Muscle of leg (tissue), 11 donors: ENCODE measurements around the gene ABCF2. TPM values are rescaled to one million over a fixed set of nuclear protein-coding genes. Genes with fewer than 3 reads are reported as not detected.

Experiments used
- DNase-seq: peaks from one replicate; pipeline ENCODE4 v3.0.0; 2013
- H3K27ac ChIP-seq: one replicate; pipeline ENCODE4 v1.5.1; 2013; ENCODE audit warnings: mild to moderate bottlenecking, low read length, control low read depth
- H3K27me3 ChIP-seq: one replicate; pipeline ENCODE4 v1.6.1; 2013; ENCODE audit warnings: low read length; ENCODE audit not compliant: control insufficient read depth, insufficient read depth
- H3K36me3 ChIP-seq: one replicate; pipeline ENCODE4 v1.6.1; 2013; ENCODE audit warnings: low read length; ENCODE audit not compliant: control insufficient read depth, insufficient read depth
- H3K4me1 ChIP-seq: one replicate; pipeline ENCODE4 v1.6.1; 2013; ENCODE audit warnings: low read length; ENCODE audit not compliant: control insufficient read depth, insufficient read depth
- H3K4me3 ChIP-seq: one replicate; pipeline ENCODE4 v1.5.1; 2013; ENCODE audit warnings: low read length, control low read depth
- H3K9me3 ChIP-seq: replicated peaks from 2 replicates; pipeline ENCODE4 v1.6.1; 2013; ENCODE audit warnings: low read depth, low read length; ENCODE audit not compliant: control insufficient read depth
- WGBS: methylation state at CpG from one replicate; pipeline ENCODE4 v1.1.5; 2013; ENCODE audit warnings: missing lambda C conversion rate; ENCODE audit not compliant: insufficient coverage; 5-methylcytosine and 5-hydroxymethylcytosine counted together
- polyA plus RNA-seq, 8 donors: library from polyadenylated mRNA; unstranded; fragments of 120-200 nt; gene quantifications; one replicate each; pipeline versions ENCODE4 v1.2.1 to v1.2.3, GENCODE V29; 2013; ENCODE audit warnings: inconsistent platforms in 1 of 8, low replicate concordance in 1 of 8; ENCODE audit not compliant: insufficient read length in 8 of 8, insufficient read depth in 1 of 8
- total RNA-seq: library from RNA; stranded (reverse); fragments of 120-200 nt; gene quantifications from one replicate; pipeline ENCODE4 v1.2.4, GENCODE V29; 2013

ABCF2 gene
- total and polyA plus RNA-seq, 9 donors, result 17.3 to 21.1 (median 18.5) TPM

- Histone ChIP-seq H3K36me3 (peaks cover 26% of the 10 kb centered on the region), H3K9me3 (no peaks in the 10 kb centered on the region), H3K4me1 (peaks cover 3% of the 10 kb centered on the region), H3K27ac (no peak overlapping the region), H3K4me3 (no peak overlapping the region), H3K27me3 (peaks cover 23% of the 10 kb centered on the region)
- no peak for DNase-seq
- WGBS, result 94% methylated on average over 6 of the region's 6 CpGs
Observed at GRCh38 chr7:151209588-151209987, 17.4 kb downstream of the ABCF2 start.

DNA sequence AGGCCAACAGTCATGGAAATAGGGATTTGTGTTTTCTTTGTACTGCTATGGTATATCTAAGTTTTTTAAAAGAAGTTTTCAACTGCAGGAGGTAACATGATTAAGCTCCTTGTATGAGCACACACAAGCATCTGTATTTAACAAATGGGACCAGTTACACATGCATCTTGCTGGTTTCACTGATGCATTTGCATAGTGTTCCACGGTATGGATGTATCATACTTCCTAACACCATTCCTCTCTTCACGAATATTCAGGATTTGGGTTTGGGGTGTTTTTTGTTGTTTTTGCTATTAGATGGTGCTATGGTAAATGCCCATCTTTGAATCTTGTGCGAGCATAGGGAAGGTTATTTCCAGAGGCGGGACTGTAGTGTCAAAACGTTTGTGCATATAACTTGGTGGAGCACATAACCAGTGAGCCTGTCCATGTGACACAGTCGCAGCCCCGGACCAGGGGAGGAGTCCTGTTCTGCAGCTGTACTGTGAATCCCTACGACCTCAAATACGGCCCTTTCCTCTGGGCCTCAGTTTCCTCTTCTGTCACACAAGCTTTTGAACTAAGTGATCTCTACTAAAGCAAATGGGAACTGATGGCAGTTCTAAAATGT is 18.6 kb downstream of the ABCF2 start:
- no peak overlapping the region for H3K27ac ChIP-seq
- H3K36me3 ChIP-seq, result peaks cover 14% of the 10 kb centered on the region
- H3K4me3 ChIP-seq, result no peak overlapping the region
- DNase-seq, result no peak
- peaks cover 3% of the 10 kb centered on the region for H3K4me1 ChIP-seq
- H3K9me3 ChIP-seq, result no peaks in the 10 kb centered on the region
- 87% methylated on average over 3 of the region's 9 CpGs for WGBS
- H3K27me3 ChIP-seq, result peaks cover 35% of the 10 kb centered on the region

GRCh38 chr7:151207804-151208203 is 19.2 kb downstream of the ABCF2 start:
- H3K27ac ChIP-seq, result no peak overlapping the region
- peaks cover 41% of the 10 kb centered on the region for H3K27me3 ChIP-seq
- H3K4me1 ChIP-seq, result peaks cover 3% of the 10 kb centered on the region
- H3K9me3 ChIP-seq, result no peaks in the 10 kb centered on the region
- 69% methylated on average over 12 of the region's 12 CpGs for WGBS
- no peak overlapping the region for H3K4me3 ChIP-seq
- H3K36me3 ChIP-seq, result peaks cover 8% of the 10 kb centered on the region
- no peak for DNase-seq

GRCh38 chr7:151207315-151207714 is 19.7 kb downstream of the ABCF2 start:
- 45% methylated on average over 7 of the region's 9 CpGs for WGBS
- peaks cover 3% of the 10 kb centered on the region for H3K36me3 ChIP-seq

GRCh38 chr7:151206914-151207313 is 20.1 kb downstream of the ABCF2 start:
- DNase-seq, result no peak
- Histone ChIP-seq H3K4me3 (no peak overlapping the region), H3K36me3 (no peaks in the 10 kb centered on the region), H3K4me1 (peaks cover 3% of the 10 kb centered on the region), H3K27me3 (peaks cover 44% of the 10 kb centered on the region), H3K27ac (no peak overlapping the region), H3K9me3 (no peaks in the 10 kb centered on the region)
- 46% methylated on average over 5 of the region's 9 CpGs for WGBS

More at GRCh38 chr7:151207315-151207714, 19.7 kb downstream of the ABCF2 start:
- H3K4me3 ChIP-seq, result no peak overlapping the region
- no peak for DNase-seq
- no peak overlapping the region for H3K27ac ChIP-seq
- peaks cover 44% of the 10 kb centered on the region for H3K27me3 ChIP-seq
- H3K4me1 ChIP-seq, result peaks cover 3% of the 10 kb centered on the region
- H3K9me3 ChIP-seq, result no peaks in the 10 kb centered on the region

GRCh38 chr7:151205730-151206129 is 21.3 kb downstream of the ABCF2 start:
- WGBS, result no CpG with 5 or more reads among the region's 6 CpGs
- Histone ChIP-seq H3K27ac (no peak overlapping the region), H3K4me1 (peaks cover 3% of the 10 kb centered on the region), H3K36me3 (no peaks in the 10 kb centered on the region), H3K9me3 (no peaks in the 10 kb centered on the region), H3K4me3 (no peak overlapping the region), H3K27me3 (peaks cover 44% of the 10 kb centered on the region)
- DNase-seq, result no peak

DNA sequence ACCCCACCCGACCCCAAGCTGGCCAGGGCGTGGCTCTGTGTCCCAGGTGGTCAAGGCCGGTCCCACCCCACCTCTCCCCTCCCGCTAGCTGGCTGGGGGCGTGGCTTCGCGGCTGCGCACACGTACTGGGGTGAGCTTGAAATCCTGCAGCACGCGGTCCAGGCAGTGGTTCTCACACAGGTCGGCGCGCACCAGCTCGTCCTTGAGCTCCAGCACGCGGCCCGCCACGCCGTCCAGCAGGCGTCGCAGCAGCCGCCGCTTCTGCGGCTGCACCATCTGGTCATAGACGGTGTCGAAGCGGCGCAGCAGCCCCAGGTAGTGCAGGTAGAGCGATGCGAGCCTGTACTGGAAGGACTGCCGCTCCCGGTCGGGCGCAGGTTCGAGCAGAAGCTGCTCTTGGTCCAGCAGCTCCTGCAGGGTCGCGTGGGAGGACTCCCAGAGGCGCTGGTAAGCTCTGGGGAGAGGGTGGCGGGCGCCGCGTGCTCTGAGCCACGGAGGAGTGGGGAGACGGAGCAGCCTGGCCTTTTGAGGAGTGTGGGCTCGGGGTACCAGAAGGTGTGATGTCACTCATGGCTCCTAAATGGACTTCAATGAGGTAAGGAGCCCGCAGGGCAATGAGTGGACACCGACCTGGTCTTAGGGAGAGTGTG is 22.5 kb downstream of the ABCF2 start:
- Histone ChIP-seq H3K4me1 (peaks cover 10% of the 10 kb centered on the region), H3K9me3 (no peaks in the 10 kb centered on the region), H3K27ac (no peak overlapping the region), H3K27me3 (peaks cover 44% of the 10 kb centered on the region), H3K4me3 (no peak overlapping the region), H3K36me3 (no peaks in the 10 kb centered on the region)
- 62% methylated on average over 45 of the region's 48 CpGs for WGBS
- DNase-seq, result no peak

- H3K27me3 ChIP-seq, result peaks cover 43% of the 10 kb centered on the region
- H3K27ac ChIP-seq, result no peak overlapping the region
- H3K9me3 ChIP-seq, result no peaks in the 10 kb centered on the region
- 92% methylated on average over 8 of the region's 9 CpGs for WGBS
- no peaks in the 10 kb centered on the region for H3K36me3 ChIP-seq
- no peak overlapping the region for H3K4me3 ChIP-seq
- peaks cover 13% of the 10 kb centered on the region for H3K4me1 ChIP-seq
- DNase-seq, result no peak
Observed at GRCh38 chr7:151202836-151203235, 24.2 kb downstream of the ABCF2 start.

DNA sequence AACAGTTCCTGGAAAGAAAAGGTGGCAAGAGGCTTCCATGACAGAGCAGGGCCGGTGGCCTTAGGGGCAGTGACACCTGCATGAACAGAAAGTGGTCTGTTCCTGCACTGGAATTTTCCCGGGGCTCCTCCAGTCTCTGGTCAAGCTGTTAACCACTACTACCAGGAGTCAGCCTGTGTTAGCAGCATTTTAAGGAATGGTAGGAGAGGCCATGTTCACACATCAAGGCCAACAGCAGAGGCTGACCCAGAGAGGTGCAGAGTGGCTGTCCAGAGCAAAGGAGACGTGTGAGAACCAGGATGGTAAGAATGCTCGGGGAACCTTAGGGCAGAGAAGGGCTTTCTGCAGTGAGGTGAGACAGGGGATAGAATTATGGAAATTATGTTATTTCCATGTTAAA is 25.3 kb downstream of the ABCF2 start:
- Histone ChIP-seq H3K9me3 (no peaks in the 10 kb centered on the region), H3K4me3 (no peak overlapping the region), H3K36me3 (no peaks in the 10 kb centered on the region), H3K27me3 (peaks cover 38% of the 10 kb centered on the region), H3K27ac (no peak overlapping the region), H3K4me1 (peaks cover 13% of the 10 kb centered on the region)
- 70% methylated on average over 4 of the region's 4 CpGs for WGBS
- no peak for DNase-seq

DNA sequence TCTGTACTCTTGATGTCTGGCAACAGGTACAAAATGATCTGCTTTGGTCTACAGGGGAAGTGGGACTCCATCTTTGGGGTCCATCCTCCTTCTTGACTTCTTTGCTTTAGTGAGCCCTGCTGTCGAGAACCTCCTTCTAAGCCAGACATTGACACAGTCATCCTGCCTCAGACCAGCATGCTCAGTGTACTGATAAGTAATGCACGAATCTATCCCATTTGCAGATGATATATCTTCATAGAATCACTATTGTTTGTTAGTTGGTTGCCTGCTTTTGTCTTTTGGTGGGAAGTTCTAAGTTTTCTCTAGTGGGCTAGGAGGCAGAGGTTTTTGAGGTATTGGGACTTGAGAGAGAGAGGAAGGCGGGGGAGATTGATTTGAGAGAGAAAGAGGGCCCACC is 25.7 kb downstream of the ABCF2 start:
- peaks cover 13% of the 10 kb centered on the region for H3K4me1 ChIP-seq
- no peak overlapping the region for H3K27ac ChIP-seq
- H3K9me3 ChIP-seq, result no peaks in the 10 kb centered on the region
- H3K4me3 ChIP-seq, result no peak overlapping the region
- 100% methylated on average over 1 of the region's 3 CpGs for WGBS
- H3K36me3 ChIP-seq, result no peaks in the 10 kb centered on the region
- DNase-seq, result no peak
- H3K27me3 ChIP-seq, result peaks cover 36% of the 10 kb centered on the region
